OCI-LY7 (cell line): ENCODE results near the gene MTG2. TPM values are rescaled to one million over a fixed set of nuclear protein-coding genes. Genes with fewer than 3 reads are reported as not detected.

Experiments used
- BruUV-seq: library from RNA; stranded (reverse); fragments of 400-500 nt; replicated peaks from 2 replicates; lab custom pipeline; 2021; lab: Mats Ljungman, UMichigan
- CTCF ChIA-PET: fragments of 300-600 bp; sonication (Branson Sonifier 250); formaldehyde crosslinking; loops from one replicate; lab custom pipeline; 2022; ENCODE audit warnings: antibody characterized with exemption; ENCODE audit not compliant: unreplicated experiment; lab: Charles Lee
- POLR2A ChIA-PET: fragments of 300-600 bp; sonication (Branson Sonifier 250); formaldehyde crosslinking; loops from one replicate; lab custom pipeline; 2022; ENCODE audit warnings: antibody characterized with exemption; lab: Charles Lee
- DNase-seq: peaks from one replicate; pipeline ENCODE4 v3.0.0-alpha.2; 2015; ENCODE audit warnings: low spot score
- H2AFZ ChIP-seq: fragments of 200-600 bp; sonication (generic), shearing (Covaris generic); 2 replicates; pipeline ENCODE4 v1.6.1; 2014; ENCODE audit warnings: mild to moderate bottlenecking, antibody characterized with exemption, low read length, moderate library complexity
- H3K27ac ChIP-seq: fragments of 200-600 bp; sonication (generic); 2 replicates; pipeline ENCODE4 v1.5.1; 2014; ENCODE audit warnings: mixed run types, low read depth, mild to moderate bottlenecking, moderate library complexity, low read length, inconsistent platforms; ENCODE audit not compliant: poor library complexity, severe bottlenecking
- H3K36me3 ChIP-seq: fragments of 200-600 bp; sonication (generic); 2 replicates; pipeline ENCODE4 v1.6.1; 2014; ENCODE audit warnings: mild to moderate bottlenecking, antibody characterized with exemption, low read length, moderate library complexity, mixed read lengths; ENCODE audit not compliant: insufficient read depth
- H3K4me1 ChIP-seq: fragments of 200-600 bp; sonication (generic); 2 replicates; pipeline ENCODE4 v1.5.1; 2014; ENCODE audit warnings: mild to moderate bottlenecking, low read length; ENCODE audit not compliant: insufficient read depth, poor library complexity, severe bottlenecking
- H3K4me2 ChIP-seq: fragments of 200-600 bp; sonication (generic); 2 replicates; pipeline ENCODE4 v1.6.1; 2014; ENCODE audit warnings: mild to moderate bottlenecking, low read length
- H3K4me3 ChIP-seq: fragments of 200-600 bp; sonication (generic); 2 replicates; pipeline ENCODE4 v1.5.1; 2014; ENCODE audit warnings: mild to moderate bottlenecking, low read depth, low read length; ENCODE audit not compliant: poor library complexity, severe bottlenecking
- H3K79me2 ChIP-seq: fragments of 200-600 bp; sonication (generic); 2 replicates; pipeline ENCODE4 v1.6.1; 2016; ENCODE audit warnings: low read depth, mild to moderate bottlenecking, low read length, moderate library complexity, mixed read lengths; ENCODE audit not compliant: insufficient read depth
- H3K9me2 ChIP-seq: fragments of 200-600 bp; sonication (generic); 2 replicates; pipeline ENCODE4 v1.6.1; 2016; ENCODE audit warnings: mild to moderate bottlenecking, low read length, mixed read lengths; ENCODE audit not compliant: insufficient read depth
- H3K9me3 ChIP-seq: fragments of 200-600 bp; sonication (generic); 2 replicates; pipeline ENCODE4 v1.6.1; 2014; ENCODE audit warnings: mild to moderate bottlenecking, mixed run types, low read length, mixed read lengths
- H4K20me1 ChIP-seq: fragments of 200-600 bp; sonication (generic); 2 replicates; pipeline ENCODE4 v1.6.1; 2014; ENCODE audit warnings: mild to moderate bottlenecking, antibody characterized with exemption, low read length, moderate library complexity, mixed read lengths; ENCODE audit not compliant: insufficient read depth
- EZH2phosphoT487 ChIP-seq: fragments of 200-600 bp; sonication (generic); IDR thresholded peaks from 2 replicates; pipeline ENCODE4 v1.6.1; 2018; ENCODE audit warnings: low read depth, borderline replicate concordance, mild to moderate bottlenecking, mixed run types, antibody characterized with exemption, low read length, moderate library complexity, mixed read lengths
- intact Hi-C: fragments of 100-400 bp; cut with micrococcal nuclease; formaldehyde crosslinking; loops from one replicate; pipeline ENCODE4 v1.10.0; 2022; ENCODE audit not compliant: unreplicated experiment
- total RNA-seq, 2 experiments: library from RNA; depleted of rRNA in 1 of 2; stranded (reverse); fragments of >200 nt in 1 of 2; shearing (Covaris generic) in 1 of 2; gene quantifications; 2 replicates each; pipeline ENCODE4 v1.2.3, GENCODE V29; 2014 to 2022
- TF ChIP-seq, protein P1 (sequence below): fragments of 200-600 bp; sonication (generic); conservative IDR thresholded peaks from 2 replicates; pipeline ENCODE4 v1.5.1; 2014; ENCODE audit warnings: mild to moderate bottlenecking, antibody characterized with exemption, low read length, moderate library complexity, mixed read lengths

Gene MTG2
- total RNA-seq, 2 experiments from 2014 or later = 24.1 to 37.5 TPM

DNA sequence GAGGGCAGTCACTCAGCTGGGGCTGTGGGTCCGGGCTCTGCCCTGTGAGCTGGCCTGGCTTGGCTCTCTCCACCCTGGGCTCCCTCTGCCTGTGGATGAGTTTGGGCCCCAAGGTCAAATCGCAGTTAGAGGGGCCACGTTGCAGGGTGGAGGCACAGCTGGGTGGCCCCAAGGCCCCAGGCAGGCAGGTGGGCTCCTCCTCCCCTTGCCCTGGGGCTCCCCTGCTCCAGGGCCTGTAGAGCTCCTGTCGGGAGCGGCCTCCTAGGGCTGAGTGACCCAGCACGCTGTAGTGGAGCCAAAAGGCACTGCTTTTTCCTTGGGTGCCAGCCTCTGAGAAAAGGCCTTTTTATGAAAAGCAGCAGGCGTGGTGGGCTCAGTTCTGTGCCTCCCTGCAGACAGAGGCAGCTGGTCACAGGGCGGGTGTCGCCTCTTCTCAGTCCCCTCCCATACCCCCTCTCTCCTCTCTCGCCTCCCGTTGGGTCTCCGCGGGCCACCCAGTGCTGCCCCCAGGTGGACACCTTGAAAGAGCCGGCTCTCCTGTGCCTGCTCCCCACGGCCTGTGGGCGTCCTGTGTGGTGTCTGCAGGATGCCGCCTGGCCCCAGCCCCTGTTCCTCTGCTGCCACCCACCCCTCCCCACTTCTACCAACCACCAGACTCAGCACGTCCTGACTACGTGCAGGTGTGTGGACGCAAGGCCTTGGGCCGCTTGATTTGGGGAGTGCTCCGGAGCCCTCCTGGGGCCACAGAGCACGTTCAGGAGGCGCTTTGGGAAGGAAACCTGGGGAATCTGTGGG is 26.0 kb upstream of the MTG2 start:
- Histone ChIP-seq H3K4me2 (no peak overlapping the region), H4K20me1 (no peaks in the 10 kb centered on the region), H3K9me2 (no peaks in the 10 kb centered on the region), H3K4me3 (no peak overlapping the region), H3K79me2 (no peaks in the 10 kb centered on the region), H2AFZ (no peak overlapping the region), H3K36me3 (peaks cover 29% of the 10 kb centered on the region), H3K4me1 (no peaks in the 10 kb centered on the region), H3K27ac (no peak overlapping the region), H3K9me3 (no peaks in the 10 kb centered on the region)
- DNase-seq = peak; percentile 69
- intact Hi-C loops = loop anchor here (1.0 to 5.0 kb wide), 2 partner anchors 144 to 175 kb away; no protein-coding TSS in a partner anchor
- TF ChIP-seq, protein P1, sequence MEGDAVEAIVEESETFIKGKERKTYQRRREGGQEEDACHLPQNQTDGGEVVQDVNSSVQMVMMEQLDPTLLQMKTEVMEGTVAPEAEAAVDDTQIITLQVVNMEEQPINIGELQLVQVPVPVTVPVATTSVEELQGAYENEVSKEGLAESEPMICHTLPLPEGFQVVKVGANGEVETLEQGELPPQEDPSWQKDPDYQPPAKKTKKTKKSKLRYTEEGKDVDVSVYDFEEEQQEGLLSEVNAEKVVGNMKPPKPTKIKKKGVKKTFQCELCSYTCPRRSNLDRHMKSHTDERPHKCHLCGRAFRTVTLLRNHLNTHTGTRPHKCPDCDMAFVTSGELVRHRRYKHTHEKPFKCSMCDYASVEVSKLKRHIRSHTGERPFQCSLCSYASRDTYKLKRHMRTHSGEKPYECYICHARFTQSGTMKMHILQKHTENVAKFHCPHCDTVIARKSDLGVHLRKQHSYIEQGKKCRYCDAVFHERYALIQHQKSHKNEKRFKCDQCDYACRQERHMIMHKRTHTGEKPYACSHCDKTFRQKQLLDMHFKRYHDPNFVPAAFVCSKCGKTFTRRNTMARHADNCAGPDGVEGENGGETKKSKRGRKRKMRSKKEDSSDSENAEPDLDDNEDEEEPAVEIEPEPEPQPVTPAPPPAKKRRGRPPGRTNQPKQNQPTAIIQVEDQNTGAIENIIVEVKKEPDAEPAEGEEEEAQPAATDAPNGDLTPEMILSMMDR = peak; percentile 81
- TF ChIP-seq EZH2phosphoT487 = no peak
- ChIA-PET POLR2A (no interaction called here), CTCF (no interaction called here)
- BruUV-seq = no TSS peak

DNA sequence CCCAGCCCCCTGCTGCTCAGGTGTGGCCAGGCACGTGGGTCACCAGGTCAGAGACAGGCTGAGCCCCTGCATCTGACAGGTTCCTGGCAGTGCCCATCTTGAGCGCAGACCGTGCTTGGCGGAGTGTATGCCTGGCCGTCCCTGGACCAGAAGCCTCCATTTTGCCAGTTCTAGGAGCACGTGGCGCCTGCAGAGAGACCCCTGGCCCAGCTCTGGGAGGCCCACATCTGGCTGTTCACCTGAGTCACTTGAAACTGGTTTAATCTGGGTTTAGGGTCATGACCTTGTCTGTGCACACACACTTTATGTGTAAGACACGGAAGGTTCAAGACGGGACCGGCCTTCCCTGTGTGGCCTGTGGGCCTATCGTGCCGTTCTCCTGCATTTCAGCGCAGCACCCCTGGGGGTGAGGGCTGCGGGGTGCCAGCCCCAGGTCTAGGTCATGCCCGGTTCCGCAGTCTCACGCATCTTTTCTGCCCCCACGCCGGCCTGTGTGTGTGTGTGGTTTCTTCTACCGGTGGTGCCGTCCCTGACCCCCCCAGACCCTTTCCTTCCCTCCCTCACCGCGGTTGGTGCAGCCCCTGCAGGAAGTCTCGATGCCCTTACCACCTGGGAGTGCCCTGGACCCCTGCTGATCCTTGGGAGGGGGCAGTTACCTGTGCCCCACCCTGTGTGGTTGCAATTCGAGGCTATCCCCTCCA is 25.3 kb upstream of the MTG2 start:
- ChIA-PET CTCF (no interaction called here), POLR2A (no interaction called here)
- H3K27ac ChIP-seq = no peak overlapping the region
- H3K9me3 ChIP-seq = no peaks in the 10 kb centered on the region
- H3K79me2 ChIP-seq = no peaks in the 10 kb centered on the region
- BruUV-seq = no TSS peak
- no peak overlapping the region for H3K4me3 ChIP-seq
- H3K4me2 ChIP-seq = no peak overlapping the region
- H4K20me1 ChIP-seq = no peaks in the 10 kb centered on the region
- no peak for TF ChIP-seq EZH2phosphoT487
- no peak for DNase-seq
- no peaks in the 10 kb centered on the region for H3K9me2 ChIP-seq
- no peak overlapping the region for H2AFZ ChIP-seq
- H3K4me1 ChIP-seq = no peaks in the 10 kb centered on the region
- peaks cover 24% of the 10 kb centered on the region for H3K36me3 ChIP-seq
- intact Hi-C loops = loop anchor here (1.0 to 5.0 kb wide), 2 partner anchors 145 to 176 kb away; no protein-coding TSS in a partner anchor

DNA sequence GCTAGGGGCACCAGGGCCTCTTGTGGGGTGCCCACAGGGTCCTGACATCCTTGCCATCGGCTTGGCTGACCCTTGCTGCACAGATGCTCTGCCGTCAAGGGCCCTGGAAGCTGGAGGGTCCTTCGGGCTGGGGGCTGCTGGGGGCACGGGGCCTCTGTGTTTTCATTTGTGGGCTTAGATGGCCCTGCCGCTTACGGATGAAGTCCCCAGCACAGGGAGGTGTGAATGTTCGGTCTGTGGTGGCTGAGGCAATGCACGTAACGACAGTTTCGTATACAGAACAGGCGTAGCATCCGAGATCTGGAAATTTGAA is 24.8 kb upstream of the MTG2 start:
- Histone ChIP-seq H3K9me3 (no peaks in the 10 kb centered on the region), H3K27ac (no peak overlapping the region), H3K4me1 (no peaks in the 10 kb centered on the region), H3K4me3 (no peak overlapping the region), H3K79me2 (no peaks in the 10 kb centered on the region), H3K9me2 (no peaks in the 10 kb centered on the region), H3K36me3 (peaks cover 19% of the 10 kb centered on the region), H3K4me2 (no peak overlapping the region), H2AFZ (no peak overlapping the region), H4K20me1 (no peaks in the 10 kb centered on the region)
- no peak for DNase-seq
- intact Hi-C loops = loop anchor here (5.0 kb wide), 1 partner anchor 146 kb away; no protein-coding TSS in a partner anchor
- ChIA-PET POLR2A (no interaction called here), CTCF (no interaction called here)
- no TSS peak for BruUV-seq
- TF ChIP-seq, protein P1 = no peak
